HL-60 (cell line): ENCODE results near the gene BAIAP2.

Source experiments
- DNase-seq, 2 experiments: peaks; one replicate each; pipeline ENCODE4 v3.0.0-alpha.2; 2010 to 2020; ENCODE audit warnings: low read depth in 1 of 2, low spot score in 1 of 2
- H3K27ac ChIP-seq: fragments of 250-450 bp; sonication (Bioruptor Pico); replicated peaks from 2 replicates; pipeline ENCODE4 v1.5.1; 2020; ENCODE audit warnings: mild to moderate bottlenecking, moderate library complexity
- H3K27me3 ChIP-seq: fragments of 250-450 bp; sonication (Bioruptor Pico); 2 replicates; pipeline ENCODE4 v1.5.1; 2021; ENCODE audit warnings: mild to moderate bottlenecking, moderate library complexity; ENCODE audit not compliant: insufficient read depth, poor library complexity, severe bottlenecking
- H3K4me3 ChIP-seq: replicated peaks from 2 replicates; pipeline ENCODE4 v1.5.1; 2011; ENCODE audit warnings: mild to moderate bottlenecking, control low read depth, low read length; ENCODE audit not compliant: insufficient read depth
- CTCF ChIP-seq: IDR thresholded peaks from one replicate; pipeline ENCODE4 v1.5.1; 2011; ENCODE audit warnings: low read length, control low read depth, inconsistent platforms; ENCODE audit not compliant: insufficient read depth
- GABPA ChIP-seq: IDR thresholded peaks from 2 replicates; pipeline ENCODE4 v1.6.1; 2012; ENCODE audit warnings: low read depth
- POLR2AphosphoS5 ChIP-seq: IDR thresholded peaks from 2 replicates; pipeline ENCODE4 v1.6.1; 2012; ENCODE audit warnings: low read depth
- REST ChIP-seq: IDR thresholded peaks from 2 replicates; pipeline ENCODE4 v1.6.1; 2012; ENCODE audit warnings: low read depth; ENCODE audit not compliant: insufficient replicate concordance
- SPI1 ChIP-seq: IDR thresholded peaks from 2 replicates; pipeline ENCODE4 v1.6.1; 2012; ENCODE audit warnings: low read depth, mild to moderate bottlenecking, borderline replicate concordance

Gene BAIAP2

DNA sequence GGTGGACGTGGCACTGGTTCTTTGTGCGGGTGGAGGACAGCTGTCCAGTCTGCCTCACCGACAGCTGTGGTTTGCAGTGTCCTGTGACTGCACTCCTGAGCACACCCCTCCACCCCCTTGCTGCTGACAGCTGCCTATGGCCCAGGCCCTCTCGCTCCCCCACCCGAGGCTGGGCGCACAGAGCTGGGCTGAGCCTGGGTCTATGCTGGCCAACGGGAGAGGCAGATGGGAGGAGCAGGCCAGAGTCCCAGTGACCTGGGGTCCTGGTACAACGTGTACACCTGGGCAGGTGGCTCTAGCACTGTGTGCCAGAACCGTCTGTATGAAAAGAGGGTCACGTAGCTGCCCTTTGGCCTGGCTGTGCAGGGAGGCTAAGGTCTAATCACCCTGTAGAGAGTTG, 30.5 kb downstream of the BAIAP2 start:
- no peaks in the 10 kb centered on the region for H3K27me3 ChIP-seq
- H3K27ac ChIP-seq, result no peak overlapping the region
- TF ChIP-seq CTCF (no peak), REST (no peak), SPI1 (no peak), GABPA (no peak), POLR2AphosphoS5 (no peak)
- DNase-seq, result no peak
- no peak overlapping the region for H3K4me3 ChIP-seq

DNA sequence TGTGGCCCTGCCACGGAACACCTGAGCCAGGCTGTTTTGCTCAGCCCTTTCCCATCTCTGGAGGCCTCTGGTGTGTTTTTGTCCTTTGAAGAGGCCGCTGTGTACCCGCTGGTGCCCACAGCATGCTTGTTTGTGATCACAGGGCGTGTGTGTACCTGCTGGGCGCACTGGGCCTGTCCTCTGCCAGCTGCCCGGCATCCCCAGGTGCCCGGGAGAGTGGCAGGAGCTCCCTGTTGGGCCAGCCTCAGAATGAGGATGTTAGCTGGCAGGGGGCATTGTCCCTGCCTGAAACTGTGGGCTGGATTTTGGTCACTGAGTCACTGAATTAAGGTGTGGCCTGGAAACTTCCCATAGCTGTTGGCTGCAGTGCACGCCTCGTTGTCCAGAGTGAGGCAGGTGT, 31.1 kb downstream of the BAIAP2 start:
- Histone ChIP-seq H3K4me3 (no peak overlapping the region), H3K27me3 (no peaks in the 10 kb centered on the region), H3K27ac (no peak overlapping the region)
- no peak for TF ChIP-seq GABPA
- no peak for TF ChIP-seq SPI1
- TF ChIP-seq CTCF, result no peak
- TF ChIP-seq POLR2AphosphoS5, result no peak
- no peak for TF ChIP-seq REST
- no peak for DNase-seq

- TF ChIP-seq CTCF, result no peak
- TF ChIP-seq POLR2AphosphoS5, result no peak
- no peak for TF ChIP-seq GABPA
- Histone ChIP-seq H3K4me3 (no peak overlapping the region), H3K27me3 (no peaks in the 10 kb centered on the region), H3K27ac (no peak overlapping the region)
- no peak for DNase-seq
Observed at GRCh38 chr17:81066771-81067315, 31.9 kb downstream of the BAIAP2 start.

- no peak for DNase-seq
Observed at GRCh38 chr17:81067391-81067811, 32.5 kb downstream of the BAIAP2 start.

More at GRCh38 chr17:81067391-81067811, 32.5 kb downstream of the BAIAP2 start:
- no peak for TF ChIP-seq CTCF
- Histone ChIP-seq H3K27me3 (no peaks in the 10 kb centered on the region), H3K27ac (no peak overlapping the region), H3K4me3 (no peak overlapping the region)
